ENCODE measurements around the gene FCSK.

GRCh38 chr16:70457446-70458166 lies 3.2 kb downstream of the FCSK start:
- TF ChIP-seq KLF10 (tag by site-specific recombination; IDR thresholded peaks at IDR 0.05), result no peak
- no peak for TF ChIP-seq REST (tag by site-specific recombination; IDR thresholded peaks at IDR 0.05)
- TF ChIP-seq CTCF (tag by site-specific recombination; IDR thresholded peaks at IDR 0.05), result no peak
- no peak for TF ChIP-seq PATZ1 (tag by site-specific recombination; IDR thresholded peaks at IDR 0.05)
- no peak for TF ChIP-seq ZNF146 (tag by site-specific recombination; IDR thresholded peaks at IDR 0.05)

Measured in HEK293 (cell line).